Smooth muscle cell of the pulmonary artery (primary cell): ENCODE measurements around the gene TRIM68. TPM values are rescaled to one million over a fixed set of nuclear protein-coding genes. Genes with fewer than 3 reads are reported as not detected.

Experiments used
- total RNA-seq: library from RNA; depleted of rRNA; stranded (reverse); fragments of >200 nt; gene quantifications from 2 replicates; pipeline ENCODE4 v1.2.3, GENCODE V29; 2014

The TRIM68 gene
- total RNA-seq = 9.1 and 9.6 TPM in 2 replicates

GRCh38 chr11:4607781-4608666 is at the start of gene TRIM68:
Gene TRIM68, minus strand, starts transcription at chr11:4608231. Its CDS starts 2,727 bp downstream, at chr11:4605504.

DNA sequence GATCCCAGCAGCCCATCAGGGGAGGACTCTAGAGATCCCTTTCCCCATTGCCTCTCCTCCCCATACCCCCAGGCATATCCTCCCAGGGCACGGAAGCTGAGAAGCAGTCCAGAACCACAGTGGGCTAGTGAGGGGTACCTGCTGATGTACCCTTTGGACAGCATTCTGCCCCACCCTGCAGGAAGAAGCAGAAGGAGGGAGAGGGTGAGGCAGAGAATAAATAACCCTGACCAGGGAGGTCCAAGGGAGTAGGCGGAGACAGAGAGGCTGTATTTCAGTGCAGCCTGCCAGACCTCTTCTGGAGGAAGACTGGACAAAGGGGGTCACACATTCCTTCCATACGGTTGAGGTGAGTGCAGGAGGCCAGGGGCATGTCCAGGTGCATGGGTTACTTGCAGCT is 35.7 kb upstream of the TRIM68 start, which contains the start of gene OR51E1:
Gene OR51E1 (plus strand): TSS at position 301 of the 400 bp plus-strand sequence. CDS start 8,545 bp downstream, outside the sequence.

DNA sequence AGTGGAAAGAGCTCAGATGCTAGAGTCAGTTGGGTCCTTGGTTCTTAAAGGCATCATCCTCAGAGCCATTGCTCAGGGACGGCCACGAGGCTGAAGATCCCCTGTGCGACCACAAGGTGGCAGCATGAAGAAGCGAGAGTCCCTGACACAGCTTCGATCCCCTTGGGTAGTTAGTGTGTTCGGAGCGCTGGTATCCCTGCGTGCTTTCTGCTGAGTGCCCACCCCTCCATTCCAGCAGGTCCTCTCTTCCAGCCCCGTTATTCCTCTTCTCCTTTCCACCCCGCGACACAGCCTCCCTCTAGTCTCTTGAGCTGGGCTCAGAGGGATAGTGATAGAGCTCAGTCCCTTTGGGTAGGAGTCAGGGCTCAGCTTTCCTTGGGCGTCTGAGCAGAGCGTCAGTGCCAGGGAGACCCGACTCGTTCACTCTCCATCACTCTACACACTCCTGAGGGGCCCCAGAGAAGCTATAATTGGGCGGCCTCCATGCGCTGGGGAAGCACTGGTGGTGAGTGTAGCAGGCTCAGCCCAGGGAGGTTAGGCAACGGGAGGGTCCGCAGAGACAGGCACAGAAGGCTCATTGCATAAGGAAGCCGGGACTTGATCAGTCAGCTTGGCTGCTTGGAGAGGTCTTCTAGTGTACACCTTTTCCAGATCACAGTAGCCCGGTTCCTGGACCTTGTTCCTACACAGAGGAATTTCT is 29.1 kb upstream of the TRIM68 start, which contains the start of gene OR51D1:
Gene OR51D1 (plus strand): TSS at position 516 of the 700 bp plus-strand sequence. CDS start 2,314 bp downstream, outside the sequence.

DNA sequence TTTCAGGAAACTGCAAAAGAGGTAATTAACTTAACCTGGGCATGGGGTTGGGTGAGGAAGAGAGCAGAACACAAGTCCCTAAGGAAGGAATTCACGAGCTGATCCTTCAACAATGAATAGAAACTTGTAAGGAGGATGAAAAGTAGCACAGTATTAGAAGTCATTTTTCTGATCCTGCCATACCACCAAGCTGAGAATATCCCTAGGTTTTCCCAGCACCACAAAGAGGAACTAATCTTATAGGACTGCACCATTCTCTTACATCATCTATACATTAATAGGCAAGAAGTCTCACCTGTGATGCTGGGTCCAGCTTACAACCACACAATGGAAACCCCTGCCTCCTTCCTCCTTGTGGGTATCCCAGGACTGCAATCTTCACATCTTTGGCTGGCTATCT is 14.3 kb downstream of the TRIM68 start, which contains the start of gene OR52I1:
Gene OR52I1 (plus strand): TSS at position 301 of the 400 bp plus-strand sequence. CDS start 0 bp downstream, at position 301.

GRCh38 chr11:4581443-4581842 is 26.6 kb downstream of the TRIM68 start, which contains the start of gene OR52I2:
Gene OR52I2, plus strand, starts transcription at chr11:4581743.

Other genes starting within 250 kb of the TRIM68 start
- gene OR52B4, start 239.8 kb downstream of the TRIM68 start, total RNA-seq = not detected in 2 replicates
- 12.6 and 14.5 TPM in 2 replicates for gene TRIM21, start 214.5 kb downstream of the TRIM68 start, total RNA-seq
- not detected in 2 replicates for gene OR52K2, start 158.9 kb downstream of the TRIM68 start, total RNA-seq
- gene OR52K1, start 125.6 kb downstream of the TRIM68 start, total RNA-seq = not detected in 2 replicates
- gene OR52M1, start 63.0 kb downstream of the TRIM68 start, total RNA-seq = not detected in 2 replicates
- not detected in 2 replicates for gene OR52I2, start 26.5 kb downstream of the TRIM68 start, total RNA-seq
- gene OR52I1, start 14.2 kb downstream of the TRIM68 start, total RNA-seq = not detected in 2 replicates
- not detected in 2 replicates for gene OR51D1, start 29.2 kb upstream of the TRIM68 start, total RNA-seq
- gene OR51E1, start 35.8 kb upstream of the TRIM68 start, total RNA-seq = 0.03 TPM in 1 of 2 replicates, not detected in the other
- 0.33 TPM in 1 of 2 replicates, not detected in the other for gene OR51E2, start 89.6 kb upstream of the TRIM68 start, total RNA-seq
- gene MMP26, start 96.6 kb upstream of the TRIM68 start, total RNA-seq = not detected in 2 replicates
- gene OR51F1, start 161.7 kb upstream of the TRIM68 start, total RNA-seq = not detected in 2 replicates
- not detected in 2 replicates for gene OR52R1, start 196.1 kb upstream of the TRIM68 start, total RNA-seq
- gene OR51F2, start 213.1 kb upstream of the TRIM68 start, total RNA-seq = not detected in 2 replicates
- gene OR51S1, start 241.0 kb upstream of the TRIM68 start, total RNA-seq = not detected in 2 replicates